Pancreas (tissue), 10 donors: ENCODE data around the gene RIN1. TPM values are rescaled to one million over a fixed set of nuclear protein-coding genes. Genes with fewer than 3 reads are reported as not detected.

Source experiments
- ATAC-seq, 4 donors: fragments of 200-7000 bp; cut with Tn5 transposase; one replicate each; pipeline versions ENCODE4 v1.8.0 to v1.9.1; 2020; ENCODE audit warnings: mild to moderate bottlenecking in 4 of 4, moderate library complexity in 4 of 4
- DNase-seq, 6 donors: peaks; one replicate each; pipeline ENCODE4 v3.0.0-alpha.2; 2020
- FAIRE-seq: peaks from 2 replicates; lab custom pipeline; 2012; peaks lifted over from hg19 to GRCh38; lab: Jason Lieb, UNC
- H3K27ac ChIP-seq, 4 donors: fragments of 200-600 bp; sonication (generic); 1 replicate in 3 of 4; 2 replicates in 1 of 4; pipeline versions ENCODE4 v1.5.0 to v1.8.0; 2020
- H3K27me3 ChIP-seq, 4 donors: fragments of 200-600 bp; one replicate each; pipeline ENCODE4 v1.8.0; 2021
- H3K36me3 ChIP-seq, 3 donors: fragments of 200-600 bp; sonication (generic) in 1 of 3; one replicate each; pipeline versions ENCODE4 v1.5.0 to v1.8.0; 2020 to 2021
- H3K4me1 ChIP-seq, 3 donors: fragments of 200-600 bp; one replicate each; pipeline ENCODE4 v1.8.0; 2021
- H3K4me3 ChIP-seq, 4 donors: fragments of 200-600 bp; sonication (generic) in 2 of 4; one replicate each; pipeline versions ENCODE4 v1.5.0 to v1.8.0; 2020 to 2021
- H3K9me3 ChIP-seq, 4 donors: fragments of 200-600 bp; one replicate each; pipeline ENCODE4 v1.8.0; 2021
- WGBS, 2 donors: extraction: QIAGEN DNeasy Blood & Tissue Kit; methylation state at CpG; one replicate each; pipeline ENCODE4 v1.1.7; 2013; 5-methylcytosine and 5-hydroxymethylcytosine counted together
- intact Hi-C, 3 donors: fragments of 100-400 bp; cut with DNase I; formaldehyde crosslinking; loops; one replicate each; pipeline versions ENCODE4 v1.11.1 to v1.14.2; 2022
- polyA plus RNA-seq, 2 donors: library from polyadenylated mRNA; stranded (reverse); fragments of 200-250 nt; gene quantifications; one replicate each; pipeline ENCODE4 v1.2.3, GENCODE V29; 2013
- total RNA-seq, 6 donors: library from RNA; stranded (reverse); fragmentation: NEBNext Ultra II Directional in 4 of 6; extraction: Animal tissue kit (Norgen Biotek cat#: 25700) in 4 of 6; gene quantifications; one replicate each; pipeline versions ENCODE4 v1.2.1 to v1.2.4, GENCODE V29; 2021 to 2023
- TF ChIP-seq, protein P1 (sequence below), 4 donors: fragments of 200-600 bp; sonication (generic) in 3 of 4; IDR thresholded peaks; one replicate each; pipeline versions ENCODE4 v1.5.0 to v1.8.0; 2021; ENCODE audit warnings: antibody characterized with exemption in 4 of 4
- donor health status: healthy with polysubstance abuse.
- donor health status: DM: no; HTN: no; CAD: no; lungs with moderate emphysema.
- donor health status: DM: no; HTN: no; CAD: no.
- donor health status: control.
- donor health status: control.
- donor health status: Bipolar disorder and iron deficiency.
- donor health status: DM: yes; HTN: yes; CAD: no.
- donor health status: DM: no; HTN: no; CAD: no.
- donor health status: DM: no; HTN: no; CAD: no.
- donor health status: DM: yes; HTN: yes; CAD: no.

The RIN1 gene
- total and polyA plus RNA-seq, 8 donors, result 2.7 to 15.7 (median 4.8) TPM

DNA sequence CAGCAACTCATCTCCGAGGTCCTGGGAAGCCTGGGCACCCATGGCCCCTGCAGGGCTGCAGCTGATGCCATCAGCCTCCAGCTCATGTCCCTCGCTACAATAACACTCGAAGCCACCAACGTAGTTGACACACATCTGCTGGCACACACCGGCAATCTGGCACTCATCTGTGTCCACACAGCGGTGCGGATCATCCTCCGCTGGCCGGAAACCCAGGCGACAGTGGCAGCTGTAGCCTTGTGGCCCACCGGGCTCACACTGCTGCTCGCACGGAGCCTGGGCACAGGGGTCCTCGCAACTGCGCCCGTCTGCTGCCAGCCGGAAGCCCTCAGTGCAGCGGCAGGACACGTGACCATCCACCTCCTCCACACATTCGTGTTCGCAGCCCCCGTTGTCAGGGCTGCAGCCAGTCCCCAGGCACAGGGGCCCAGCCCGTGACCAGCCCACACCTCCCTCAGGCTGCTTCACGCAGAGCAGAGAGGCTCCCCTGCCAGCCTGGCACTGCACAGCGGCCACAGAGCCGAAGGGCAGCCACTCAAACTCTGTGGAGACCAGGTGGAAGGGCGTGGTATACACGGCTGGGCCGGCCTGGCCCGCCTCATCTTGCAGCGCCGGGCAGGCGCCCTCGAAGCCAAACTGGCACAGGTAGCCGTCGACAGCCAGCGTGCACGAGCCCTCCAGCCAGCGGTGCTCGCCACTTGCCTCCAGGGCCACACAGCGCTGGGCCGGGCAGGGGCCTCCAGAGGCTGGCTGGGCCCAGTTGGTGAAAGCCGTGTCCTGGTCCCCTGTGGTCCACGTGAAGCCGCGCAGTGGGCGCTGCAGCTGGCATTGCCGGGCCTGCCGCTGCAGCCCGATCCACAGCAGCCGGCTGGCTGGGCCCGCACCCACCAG lies 20.1 kb downstream of the RIN1 start:
- H3K4me1 ChIP-seq, result no peaks in the 10 kb centered on the region
- no peaks in the 10 kb centered on the region for H3K9me3 ChIP-seq
- TF ChIP-seq, protein P1, sequence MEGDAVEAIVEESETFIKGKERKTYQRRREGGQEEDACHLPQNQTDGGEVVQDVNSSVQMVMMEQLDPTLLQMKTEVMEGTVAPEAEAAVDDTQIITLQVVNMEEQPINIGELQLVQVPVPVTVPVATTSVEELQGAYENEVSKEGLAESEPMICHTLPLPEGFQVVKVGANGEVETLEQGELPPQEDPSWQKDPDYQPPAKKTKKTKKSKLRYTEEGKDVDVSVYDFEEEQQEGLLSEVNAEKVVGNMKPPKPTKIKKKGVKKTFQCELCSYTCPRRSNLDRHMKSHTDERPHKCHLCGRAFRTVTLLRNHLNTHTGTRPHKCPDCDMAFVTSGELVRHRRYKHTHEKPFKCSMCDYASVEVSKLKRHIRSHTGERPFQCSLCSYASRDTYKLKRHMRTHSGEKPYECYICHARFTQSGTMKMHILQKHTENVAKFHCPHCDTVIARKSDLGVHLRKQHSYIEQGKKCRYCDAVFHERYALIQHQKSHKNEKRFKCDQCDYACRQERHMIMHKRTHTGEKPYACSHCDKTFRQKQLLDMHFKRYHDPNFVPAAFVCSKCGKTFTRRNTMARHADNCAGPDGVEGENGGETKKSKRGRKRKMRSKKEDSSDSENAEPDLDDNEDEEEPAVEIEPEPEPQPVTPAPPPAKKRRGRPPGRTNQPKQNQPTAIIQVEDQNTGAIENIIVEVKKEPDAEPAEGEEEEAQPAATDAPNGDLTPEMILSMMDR (IDR thresholded peaks at IDR 0.05), result no peak
- 81 to 87% methylated on average over 48 to 52 of the region's 52 CpGs for whole genome bisulfite sequencing, 2 donors
- H3K27ac ChIP-seq, result no peak overlapping the region
- peak overlapping the region in 2 of 4 donors; percentile 4 to 55 for H3K4me3 ChIP-seq
- ATAC-seq (no peak), FAIRE-seq (no peak), DNase-seq (peak in 2 of 6 donors; percentile 34 to 73)
- no peaks in the 10 kb centered on the region for H3K27me3 ChIP-seq
- H3K36me3 ChIP-seq, result no peaks in the 10 kb centered on the region
- intact Hi-C loops, result no loop called here

GRCh38 chr11:66315498-66315885 lies 20.7 kb downstream of the RIN1 start:
- no peak overlapping the region for H3K27ac ChIP-seq
- no peaks in the 10 kb centered on the region for H3K4me1 ChIP-seq
- ATAC-seq (no peak), DNase-seq (peak in 1 of 6 donors; percentile 58), FAIRE-seq (no peak)
- no peaks in the 10 kb centered on the region for H3K36me3 ChIP-seq
- H3K4me3 ChIP-seq, result peak overlapping the region in 1 of 4 donors; percentile 55
- H3K27me3 ChIP-seq, result no peaks in the 10 kb centered on the region
- H3K9me3 ChIP-seq, result no peaks in the 10 kb centered on the region
- 82 to 91% methylated on average over 14 of the region's 14 CpGs for WGBS, 2 donors
- TF ChIP-seq, protein P1 (IDR thresholded peaks at IDR 0.05), result no peak
- intact Hi-C loops, result no loop called here

GRCh38 chr11:66314561-66315497 lies 21.4 kb downstream of the RIN1 start:
- DNase-seq, result peak in 1 of 6 donors; percentile 67
- FAIRE-seq, result no peak
- Histone ChIP-seq H3K9me3 (no peaks in the 10 kb centered on the region), H3K4me3 (peak overlapping the region in 1 of 4 donors; percentile 55), H3K27ac (no peak overlapping the region), H3K27me3 (no peaks in the 10 kb centered on the region), H3K4me1 (no peaks in the 10 kb centered on the region), H3K36me3 (no peaks in the 10 kb centered on the region)
- intact Hi-C loops, result no loop called here
- 78 to 85% methylated on average over 17 of the region's 17 CpGs for WGBS, 2 donors
- ATAC-seq, result no peak
- TF ChIP-seq, protein P1 (IDR thresholded peaks at IDR 0.05), result no peak

DNA sequence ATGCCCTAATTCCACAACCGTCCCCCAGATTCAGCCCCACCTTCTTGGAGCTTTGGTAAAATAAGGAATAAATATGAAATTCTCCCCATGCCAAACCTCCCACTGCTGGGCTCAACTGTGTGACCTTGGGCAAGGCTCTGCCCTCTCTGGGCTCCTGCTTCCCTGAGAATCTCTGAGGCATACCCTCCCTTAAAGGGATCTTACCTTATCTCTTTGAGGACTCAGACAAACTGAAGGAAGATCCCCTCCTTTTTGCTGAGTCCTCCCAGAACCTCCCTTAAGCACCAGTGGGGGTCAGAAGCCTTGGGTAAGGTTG lies 22.1 kb downstream of the RIN1 start:
- no peak for ATAC-seq
- no peak overlapping the region for H3K27ac ChIP-seq
- DNase-seq, result no peak
- H3K36me3 ChIP-seq, result no peaks in the 10 kb centered on the region
- FAIRE-seq, result no peak
- no peaks in the 10 kb centered on the region for H3K27me3 ChIP-seq
- H3K4me3 ChIP-seq, result peak overlapping the region in 1 of 4 donors; percentile 55
- TF ChIP-seq, protein P1 (IDR thresholded peaks at IDR 0.05), result no peak
- 86 to 89% methylated on average over 1 of the region's 1 CpG for WGBS, 2 donors
- no peaks in the 10 kb centered on the region for H3K4me1 ChIP-seq
- H3K9me3 ChIP-seq, result no peaks in the 10 kb centered on the region
- intact Hi-C loops, result no loop called here
